Cerebellar nuclear complex (tissue), 1 donor: ENCODE data around the gene C1orf21.

Source experiments
- DNase-seq, 2 experiments: peaks; one replicate each; lab custom pipeline; 2025; lab: John Stamatoyannopoulos, UW

C1orf21 gene

DNA sequence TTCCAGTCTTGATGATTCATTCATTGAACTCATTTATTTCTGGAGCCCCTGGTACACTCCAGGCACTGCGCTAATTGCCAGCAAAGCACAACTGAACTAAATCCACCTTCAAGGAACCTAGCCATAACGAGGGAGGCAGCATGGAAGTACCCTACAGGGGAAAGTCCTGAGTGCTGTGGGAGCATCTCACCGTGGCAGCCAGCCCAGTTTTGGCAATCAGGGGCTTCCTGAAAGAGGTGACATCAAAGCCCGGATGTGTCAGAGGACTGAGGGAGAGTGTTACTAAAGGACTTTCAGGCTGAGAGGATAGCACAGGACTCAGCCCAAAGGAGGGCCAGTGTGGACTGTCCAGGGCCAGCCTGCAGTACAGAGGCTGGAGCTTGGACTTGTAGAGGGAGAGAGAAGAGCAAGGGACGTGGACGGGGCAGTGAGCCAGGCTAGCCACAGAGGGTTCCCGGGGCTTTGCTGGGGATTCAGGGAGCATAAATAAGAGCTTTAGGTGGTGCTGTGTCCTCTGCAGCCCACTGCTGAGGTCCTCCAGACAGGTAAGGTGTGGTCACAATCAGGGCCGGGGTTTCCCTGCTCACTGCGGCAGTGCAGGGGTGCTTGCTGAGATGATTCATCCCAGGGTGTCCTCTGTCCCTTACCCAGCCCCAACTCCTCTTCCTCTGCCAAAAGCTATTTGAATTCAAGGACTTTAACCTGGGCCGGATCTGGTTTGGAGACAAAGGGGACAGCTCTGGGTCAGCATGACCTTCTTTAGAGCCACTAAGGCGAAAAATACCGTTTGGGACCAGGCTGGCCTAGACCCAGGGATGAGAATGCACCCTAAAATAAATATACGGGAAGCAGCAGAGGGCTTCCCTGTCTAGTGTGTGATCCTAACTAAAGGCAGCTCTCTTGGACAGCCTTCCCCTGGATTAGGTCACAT, 239.5 kb downstream of the C1orf21 start:
- DNase-seq: peak in 1 of 2 experiments; percentile 37

DNA sequence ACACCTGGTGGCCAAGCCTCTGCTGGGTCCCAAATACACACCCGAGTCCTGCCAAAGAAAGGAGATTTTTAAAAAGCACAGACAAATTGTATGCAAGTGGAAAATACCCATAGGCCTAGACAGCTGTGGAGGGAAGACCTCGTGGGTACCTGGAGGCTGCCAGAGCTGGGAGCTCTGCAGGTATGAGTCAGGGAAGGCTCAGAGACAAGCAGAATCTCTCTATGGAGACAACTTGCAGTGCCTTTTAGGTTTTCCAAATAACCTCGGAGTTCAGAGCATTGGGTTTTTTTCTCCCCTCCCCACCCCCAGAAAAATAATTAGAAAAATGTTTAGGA, 240.1 kb downstream of the C1orf21 start:
- DNase-seq: peak in 1 of 2 experiments; percentile 62

DNA sequence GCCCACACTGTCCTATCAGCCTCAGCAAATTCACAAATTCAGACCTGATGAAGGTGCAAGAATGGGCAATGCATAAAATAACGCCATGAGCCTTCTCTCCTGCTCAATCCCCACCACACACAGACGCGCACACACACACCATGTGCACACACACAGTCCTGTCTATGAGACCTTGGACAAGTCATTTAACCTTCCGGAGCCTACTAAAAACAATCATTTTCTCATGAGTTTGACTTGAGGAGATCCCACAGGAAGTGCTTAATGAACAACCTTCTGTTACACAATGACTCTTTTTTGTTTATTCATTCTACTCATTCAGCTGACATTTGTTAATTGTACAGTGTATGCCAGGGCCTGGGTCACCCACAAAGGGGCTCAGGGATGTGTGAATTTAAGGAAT, 242.4 kb downstream of the C1orf21 start:
- DNase-seq: no peak

DNA sequence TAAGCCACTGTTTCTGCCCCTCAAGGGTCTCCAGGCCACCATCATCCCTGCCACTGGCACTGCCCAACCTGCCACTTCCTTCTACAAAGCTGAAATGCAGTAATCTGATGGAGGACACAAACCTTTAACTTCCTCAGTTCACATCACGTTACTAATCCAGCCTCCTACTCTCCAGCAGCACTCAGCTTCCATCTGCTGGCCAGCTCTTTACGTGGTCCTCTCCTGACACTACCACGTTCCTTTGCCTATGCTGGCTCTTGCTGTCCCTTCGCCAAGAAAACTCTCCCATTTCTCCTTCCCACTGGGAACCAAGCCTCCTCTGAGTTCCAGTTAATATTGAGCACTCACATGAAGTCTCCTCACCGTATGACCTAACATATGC, 243.8 kb downstream of the C1orf21 start:
- DNase-seq: no peak

DNA sequence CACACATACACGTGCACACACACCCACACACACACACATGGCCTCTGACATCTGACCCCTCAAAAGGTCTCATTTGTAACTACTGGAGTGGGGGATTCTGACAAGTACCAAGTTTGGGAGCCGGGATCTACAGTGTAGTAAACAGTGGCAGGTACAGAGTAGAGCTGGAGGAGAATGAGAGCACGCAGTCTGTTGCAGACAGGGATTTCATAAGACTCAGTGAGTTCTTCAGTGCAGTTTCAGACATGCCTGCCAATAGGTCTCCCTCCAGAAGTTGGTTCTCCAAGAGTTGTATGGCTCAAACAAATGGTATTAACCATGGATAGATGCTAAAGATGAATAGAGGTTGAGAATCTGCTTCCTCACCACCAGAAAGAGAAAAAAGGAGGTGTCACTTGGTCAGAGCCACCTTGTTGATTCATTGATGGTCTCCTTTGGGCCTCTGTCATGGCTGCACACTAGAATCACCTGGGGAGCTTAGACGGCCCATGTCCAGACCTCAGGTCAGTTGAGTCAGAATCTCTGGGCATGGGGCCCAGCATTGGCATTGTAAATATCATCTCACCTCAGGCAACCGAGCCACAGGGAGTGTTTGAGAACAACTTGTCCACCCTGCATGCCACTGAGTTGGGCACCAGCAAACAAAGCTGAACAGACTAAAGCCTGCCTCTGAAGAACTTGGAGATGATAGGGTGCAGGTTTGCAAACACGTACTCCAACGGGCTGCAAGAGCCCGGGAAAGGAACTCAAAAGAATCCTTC, 245.8 kb downstream of the C1orf21 start:
- no peak for DNase-seq

DNA sequence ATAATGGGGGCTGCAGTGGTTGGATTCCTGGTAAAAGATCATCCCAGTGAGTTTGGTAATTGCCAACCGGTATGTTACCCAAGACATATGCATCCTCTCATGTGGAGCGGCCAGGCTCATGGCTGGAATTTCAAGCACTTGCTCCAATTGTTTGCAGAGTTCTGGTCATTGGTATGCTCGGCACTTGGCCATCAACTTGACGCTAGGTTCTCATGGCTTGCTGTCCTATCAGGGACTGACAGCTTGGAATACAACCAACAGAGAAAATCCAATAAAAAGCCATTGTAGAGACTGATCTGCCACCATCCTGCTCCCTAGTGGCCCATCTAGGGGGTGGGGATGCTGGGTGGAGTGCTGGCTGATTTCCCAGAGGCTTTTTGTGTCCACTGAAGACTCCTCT, 247.0 kb downstream of the C1orf21 start:
- no peak for DNase-seq

DNA sequence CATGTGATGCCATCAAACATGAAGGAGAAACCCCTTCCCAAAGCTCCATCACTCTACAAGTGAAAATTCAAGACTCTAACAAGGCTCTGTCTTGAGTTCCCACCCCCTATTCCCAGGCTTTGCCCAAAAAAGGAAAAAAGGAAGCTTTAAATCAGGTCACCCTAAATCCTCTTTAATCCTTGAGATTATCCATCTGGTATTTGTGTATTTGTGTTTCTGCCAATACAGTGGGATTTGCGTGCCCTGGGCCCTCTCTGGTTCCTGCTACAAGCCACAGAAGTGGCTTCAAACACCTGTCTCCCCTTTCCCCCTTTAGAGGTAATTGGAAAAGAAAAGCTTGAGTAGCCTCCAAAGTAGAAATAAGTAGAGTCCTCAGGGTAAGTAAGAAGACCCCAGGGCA, 247.5 kb downstream of the C1orf21 start:
- DNase-seq: no peak

DNA sequence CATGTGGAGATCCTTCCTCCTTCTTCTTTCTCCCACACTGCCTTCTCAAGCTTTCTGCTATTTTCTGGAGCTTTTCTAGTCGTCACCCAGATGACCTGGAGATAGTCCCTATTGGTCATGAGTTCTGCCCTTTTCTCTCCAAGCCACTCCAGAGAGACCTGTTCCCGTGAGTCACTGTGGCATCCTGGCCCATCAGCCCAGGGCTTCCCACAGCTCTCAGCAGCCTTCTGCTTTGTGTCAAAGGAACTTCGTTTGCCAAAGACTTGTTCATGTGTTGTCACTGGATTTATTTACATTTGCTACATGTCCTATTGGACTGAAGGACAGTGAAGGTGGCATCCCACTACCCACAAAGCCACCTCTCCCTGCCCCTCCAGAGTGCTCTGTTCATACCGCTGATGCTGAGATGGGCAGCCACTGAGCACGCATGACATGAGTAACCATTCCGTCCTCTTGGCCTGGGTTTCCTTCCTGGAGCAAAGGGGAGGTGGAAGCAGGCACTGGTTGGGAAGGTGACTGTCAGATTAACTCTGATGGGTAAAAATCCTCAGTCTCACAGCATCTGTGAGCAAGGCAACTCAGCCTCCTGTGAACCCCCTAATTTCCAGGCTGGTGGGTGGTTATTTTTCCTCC, 248.6 kb downstream of the C1orf21 start:
- DNase-seq: no peak

DNA sequence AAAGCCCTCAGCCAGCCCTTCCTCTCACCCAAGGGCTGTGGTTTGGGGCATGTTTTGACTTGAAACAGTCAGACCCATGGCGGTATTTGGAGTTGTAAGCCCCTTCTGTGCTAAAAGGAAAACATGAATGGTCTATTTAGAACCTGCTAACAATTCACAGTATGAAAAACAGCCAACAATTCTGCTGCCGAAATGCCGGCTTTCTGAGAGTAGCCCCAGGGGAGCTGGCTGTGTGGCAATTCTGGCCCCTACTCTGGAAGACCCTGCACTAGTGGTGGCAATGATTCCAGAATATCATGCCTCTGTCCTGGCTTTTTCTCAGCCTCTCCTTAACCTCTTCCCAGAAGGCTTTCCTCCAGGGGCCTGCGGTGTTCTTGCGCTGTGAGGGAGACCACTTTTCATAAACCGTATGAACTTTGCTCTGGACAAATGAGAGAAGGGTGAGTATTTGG, 249.2 kb downstream of the C1orf21 start:
- no peak for DNase-seq

DNA sequence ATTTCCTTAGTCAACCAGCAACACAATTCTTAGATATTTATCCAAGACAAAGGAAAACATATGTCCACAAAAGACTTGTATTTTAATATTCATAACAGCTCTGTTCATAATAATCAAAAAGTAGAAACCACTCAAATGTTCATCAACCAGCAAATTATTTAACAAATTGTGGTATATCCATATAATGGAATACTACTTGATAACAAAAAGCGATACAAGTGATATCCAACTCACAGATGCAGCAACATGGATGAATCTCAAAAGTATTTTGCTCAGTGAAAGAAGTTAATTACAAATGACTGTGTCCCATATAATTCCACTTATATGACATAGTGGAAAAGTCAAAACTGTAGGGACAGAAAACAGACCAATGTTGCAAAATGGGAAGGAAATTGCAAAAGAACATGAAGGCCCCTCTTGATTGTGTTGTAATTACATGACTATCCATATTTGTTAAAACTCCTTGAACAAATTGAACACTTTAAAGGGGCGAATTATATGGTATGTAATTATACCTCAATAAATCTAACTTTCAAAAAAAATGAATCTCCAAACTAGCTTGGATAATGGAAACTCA, 250.9 kb downstream of the C1orf21 start:
- DNase-seq: no peak

DNA sequence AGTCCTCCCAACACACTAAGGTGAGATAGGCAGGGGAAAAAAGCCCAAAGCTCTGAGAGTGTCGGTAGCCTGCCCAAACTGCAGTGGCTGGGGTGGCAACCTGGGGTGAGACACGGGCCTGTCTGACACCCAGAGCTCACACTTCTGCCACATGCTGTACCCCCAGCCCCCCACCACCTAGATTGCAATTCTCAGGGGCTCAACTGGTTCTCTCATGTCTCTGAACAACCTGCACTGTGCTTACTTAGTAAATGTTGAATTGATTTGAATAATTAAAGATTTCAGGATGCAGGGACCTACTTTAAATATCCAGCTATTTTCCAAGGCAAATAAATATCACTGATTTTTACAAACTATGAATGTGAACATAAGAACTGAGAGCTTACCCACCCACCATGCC, 252.4 kb downstream of the C1orf21 start:
- no peak for DNase-seq

DNA sequence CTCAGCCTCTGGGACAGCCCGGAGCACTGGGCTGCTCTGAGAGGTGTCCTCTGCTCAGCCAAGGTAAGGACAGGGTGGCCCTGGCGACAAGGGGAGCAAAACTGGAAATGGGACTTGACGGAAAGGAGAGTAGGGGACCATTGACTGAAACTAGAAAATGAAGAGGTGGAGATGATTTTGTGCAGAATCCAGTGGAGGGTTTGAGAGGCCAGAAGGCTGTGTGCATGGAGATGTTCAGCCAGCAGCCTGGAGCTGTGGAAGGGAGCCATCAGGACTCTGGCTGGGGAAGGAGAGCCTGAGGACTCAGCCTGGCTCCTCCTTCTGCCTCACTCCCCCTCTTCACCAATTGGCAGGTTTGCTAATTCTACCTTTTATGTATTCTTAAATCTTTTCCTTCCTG, 253.7 kb downstream of the C1orf21 start:
- DNase-seq: no peak

DNA sequence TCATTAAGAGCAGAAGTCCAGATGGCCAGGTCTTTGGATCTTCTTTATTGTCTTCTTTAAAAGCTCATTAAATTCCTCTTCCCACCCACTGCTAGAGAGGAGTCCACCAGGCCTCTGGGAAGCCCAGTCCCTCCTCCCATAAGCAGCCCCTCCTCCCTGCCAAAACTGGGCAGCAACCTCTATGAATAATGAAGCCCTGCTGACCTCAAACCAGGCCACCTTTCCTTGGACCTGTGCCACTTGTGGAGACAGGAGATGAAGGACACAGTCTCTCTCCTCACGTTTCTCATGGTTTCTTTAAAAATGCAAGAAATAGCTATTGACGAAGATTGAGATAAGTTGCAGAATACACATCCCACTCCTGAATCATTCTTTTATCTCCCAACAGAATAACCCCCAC, 255.1 kb downstream of the C1orf21 start:
- no peak for DNase-seq

DNA sequence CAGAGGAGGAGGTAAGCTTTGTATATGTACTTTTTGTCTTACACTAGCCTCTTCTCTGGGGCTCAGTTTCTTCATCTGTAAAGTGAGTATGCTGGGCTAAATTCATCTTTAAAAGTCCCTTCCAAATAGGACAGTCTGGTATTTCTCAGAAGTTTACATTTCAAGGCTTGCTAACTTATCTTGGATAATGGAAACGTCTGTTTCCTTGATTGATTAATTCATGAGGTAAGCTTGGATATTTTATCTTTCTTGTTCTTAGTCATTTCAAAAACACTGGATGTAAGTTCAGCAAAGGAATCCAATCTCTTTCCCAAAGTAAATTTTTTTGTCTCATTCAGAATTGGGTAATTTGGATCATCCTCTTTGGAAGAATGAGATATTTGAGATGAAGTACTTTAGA, 256.8 kb downstream of the C1orf21 start:
- no peak for DNase-seq

DNA sequence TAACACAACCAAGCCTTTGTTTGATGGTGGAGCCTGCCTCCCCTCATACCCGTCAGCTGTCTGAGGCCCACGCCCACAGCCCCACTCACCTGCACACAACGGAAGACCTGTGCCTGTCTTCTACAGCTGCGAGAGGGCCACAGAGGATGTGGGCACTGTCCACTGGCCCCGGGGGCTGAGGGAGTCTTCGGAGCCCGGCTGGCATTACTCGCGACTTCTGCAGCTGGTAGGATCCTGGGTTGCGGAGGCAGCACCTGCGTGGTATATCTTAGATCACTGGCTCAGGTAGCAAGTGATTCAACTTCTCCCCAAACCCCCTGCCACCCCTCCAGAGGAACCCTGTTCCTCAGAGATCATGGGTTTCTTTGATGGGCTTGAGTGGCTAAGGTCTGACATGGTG, 257.9 kb downstream of the C1orf21 start:
- DNase-seq: no peak

DNA sequence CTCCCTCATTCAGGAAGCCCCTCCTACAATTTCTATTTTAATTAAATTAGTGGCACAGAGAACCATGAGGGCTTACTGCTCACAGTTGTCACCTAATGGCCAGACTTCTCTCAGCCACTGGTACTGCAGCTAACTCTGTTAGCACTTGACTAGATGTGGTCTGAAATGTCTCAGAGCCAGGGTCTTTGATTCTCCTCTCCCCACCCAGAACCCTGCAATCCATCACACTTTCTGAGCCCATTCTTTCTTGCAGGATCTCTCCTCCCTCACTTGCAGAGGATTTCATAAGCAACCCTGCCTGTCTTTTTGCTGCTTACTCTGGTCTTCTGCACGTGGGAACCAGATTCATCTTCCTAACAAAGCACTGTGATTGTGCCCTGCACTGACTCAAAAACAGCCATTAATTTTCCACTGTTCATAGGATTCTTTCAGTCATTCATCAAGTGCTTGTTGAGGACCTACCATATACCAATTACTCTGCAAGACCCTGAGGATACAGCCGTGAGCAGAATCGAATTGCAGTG, 259.4 kb downstream of the C1orf21 start:
- no peak for DNase-seq

DNA sequence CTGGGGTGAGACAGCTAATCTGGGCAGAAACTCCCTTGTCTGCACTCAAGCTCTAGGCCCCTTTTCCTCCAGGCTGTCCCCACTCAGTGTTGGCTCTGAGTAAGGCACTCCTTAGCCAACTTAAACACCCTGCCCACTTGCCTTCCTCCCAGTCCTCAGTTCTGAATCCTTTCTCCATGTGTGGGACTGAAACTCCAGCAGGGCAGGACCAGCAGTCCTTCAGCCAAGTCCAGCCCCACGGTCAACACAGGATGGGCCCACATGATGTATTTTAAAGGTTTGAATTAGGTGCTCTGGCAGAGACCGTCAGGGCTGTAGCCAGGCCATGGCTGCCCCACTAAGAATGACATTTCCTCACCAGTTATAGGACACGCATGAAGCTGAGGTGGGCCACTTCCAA, 260.0 kb downstream of the C1orf21 start:
- DNase-seq: no peak

DNA sequence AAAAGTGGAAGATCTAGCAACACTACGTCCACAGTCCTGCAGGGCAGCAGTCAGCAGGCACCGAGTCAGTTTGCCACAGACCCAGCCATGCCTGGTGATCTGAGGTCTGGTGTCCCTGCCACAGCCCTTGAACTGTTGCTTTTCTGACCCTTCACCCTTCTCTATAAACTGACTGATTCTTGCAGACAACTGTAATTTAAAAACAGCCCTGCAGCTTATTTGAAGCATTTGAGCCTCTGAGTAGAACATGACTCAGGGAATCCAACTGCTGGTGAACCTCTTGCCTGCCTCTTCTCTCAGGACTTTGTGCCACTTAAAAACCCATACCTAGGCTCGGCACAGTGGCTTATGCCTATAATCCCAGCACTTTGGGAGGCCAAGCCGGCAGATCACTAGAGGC, 260.6 kb downstream of the C1orf21 start:
- DNase-seq: no peak

DNA sequence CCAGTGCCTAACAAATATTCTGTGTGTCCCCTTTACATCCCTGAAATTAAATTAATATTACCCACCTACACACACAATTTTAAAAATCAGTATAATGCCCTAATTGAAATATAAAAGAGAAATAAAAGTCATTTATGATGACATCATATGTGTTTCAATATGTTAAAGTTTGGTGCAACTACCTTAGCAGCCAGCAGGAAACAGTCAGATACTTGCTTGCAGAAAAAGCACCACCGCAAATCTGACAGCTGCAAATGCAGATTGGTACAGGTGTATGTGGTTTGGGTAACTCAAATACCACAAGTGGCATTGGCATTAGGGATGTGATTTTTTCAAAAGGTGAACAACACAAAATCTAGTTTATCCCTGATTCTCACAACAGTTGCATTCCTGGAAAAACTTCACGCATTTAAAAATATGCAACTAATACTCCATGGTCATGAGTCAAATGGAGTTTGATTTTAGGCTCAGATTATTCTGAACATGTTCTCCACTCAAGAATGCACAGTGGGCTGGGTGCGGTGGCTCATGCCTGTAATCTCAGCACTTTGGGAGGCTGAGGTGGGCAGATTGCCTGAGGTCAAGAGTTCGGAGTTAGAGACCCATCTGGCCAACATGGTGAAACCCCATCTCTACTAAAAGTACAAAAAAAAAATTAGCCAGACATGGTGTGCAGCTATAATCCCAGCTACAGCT, 261.5 kb downstream of the C1orf21 start:
- DNase-seq: no peak

DNA sequence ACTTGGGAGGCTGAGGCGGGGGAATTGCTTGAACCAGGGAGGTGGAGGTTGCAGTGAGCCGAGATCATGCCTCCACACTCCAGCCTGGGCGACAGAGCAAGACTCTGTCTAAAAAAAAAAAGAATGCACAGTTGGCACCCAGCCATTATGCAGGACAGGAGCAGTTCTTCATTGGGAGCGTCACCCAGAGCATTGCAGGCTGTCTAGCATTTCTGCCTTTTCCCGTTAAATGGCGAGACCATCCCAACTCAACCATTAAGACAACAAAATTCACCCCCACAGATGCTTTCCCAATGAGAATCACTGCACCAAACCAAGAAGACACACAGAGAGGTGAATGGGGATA, 262.0 kb downstream of the C1orf21 start:
- DNase-seq: no peak

DNA sequence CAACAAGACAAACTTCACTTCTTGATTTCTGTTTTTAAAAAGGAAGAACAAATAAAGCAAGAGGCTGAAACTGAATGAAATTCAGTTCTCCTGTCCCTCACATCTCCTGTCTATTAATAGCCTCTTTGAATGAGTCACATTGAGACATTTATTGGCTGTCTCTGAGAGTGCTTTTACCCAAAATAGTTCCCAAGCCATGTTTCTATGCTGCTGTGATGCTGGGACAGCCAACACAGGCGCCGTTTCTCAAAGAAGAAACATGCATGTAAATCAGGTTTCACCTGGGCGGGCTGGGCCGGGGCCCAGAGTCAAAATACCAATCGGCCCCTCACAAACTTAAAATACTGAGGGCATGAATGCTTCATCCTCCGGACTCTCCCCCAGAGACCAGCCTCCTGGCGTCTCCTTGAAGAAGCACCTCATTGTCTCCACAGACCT, 262.6 kb downstream of the C1orf21 start:
- DNase-seq: no peak
